PFSK-1 (cell line): ENCODE data around the gene NEMP2.
A peak's percentile ranks its signal among the peaks of the same experiment; 100 is the strongest.

Experiments
- FOXP2 ChIP-seq: optimal IDR thresholded peaks from 2 replicates; pipeline ENCODE3; 2011; ENCODE audit warnings: borderline replicate concordance, control low read depth, inconsistent platforms; ENCODE audit not compliant: insufficient read depth; ENCODE audit errors: extremely low read length, extremely low read depth
- POLR2AphosphoS5 ChIP-seq: IDR thresholded peaks from 2 replicates; pipeline ENCODE4 v1.6.1; 2012; ENCODE audit warnings: low read depth, mild to moderate bottlenecking, control low read depth, low read length, moderate library complexity
- SIN3A ChIP-seq: IDR thresholded peaks from 2 replicates; pipeline ENCODE4 v1.6.1; 2012; ENCODE audit warnings: mild to moderate bottlenecking, low read length, moderate library complexity, borderline replicate concordance; ENCODE audit not compliant: insufficient read depth
- TAF1 ChIP-seq: IDR thresholded peaks from 2 replicates; pipeline ENCODE4 v1.6.1; 2012; ENCODE audit warnings: low read length, control low read depth, borderline replicate concordance; ENCODE audit not compliant: insufficient read depth
- TF ChIP-seq, protein P1 (sequence below), 2 experiments: IDR thresholded peaks; 2 replicates each; pipeline versions ENCODE4 v1.6.1 to v1.8.0; 2011 to 2012; ENCODE audit warnings: low read depth in 2 of 2, low read length in 2 of 2, control low read depth in 1 of 2, inconsistent platforms in 1 of 2, mild to moderate bottlenecking in 1 of 2, moderate library complexity in 1 of 2; ENCODE audit not compliant: insufficient read depth in 1 of 2

The NEMP2 gene

GRCh38 chr2:190468814-190469569, 65.5 kb downstream of the NEMP2 start:
- TF ChIP-seq TAF1 (no peak), POLR2AphosphoS5 (peak; percentile 48; the same call in 1 of the 2 replicates)

DNA sequence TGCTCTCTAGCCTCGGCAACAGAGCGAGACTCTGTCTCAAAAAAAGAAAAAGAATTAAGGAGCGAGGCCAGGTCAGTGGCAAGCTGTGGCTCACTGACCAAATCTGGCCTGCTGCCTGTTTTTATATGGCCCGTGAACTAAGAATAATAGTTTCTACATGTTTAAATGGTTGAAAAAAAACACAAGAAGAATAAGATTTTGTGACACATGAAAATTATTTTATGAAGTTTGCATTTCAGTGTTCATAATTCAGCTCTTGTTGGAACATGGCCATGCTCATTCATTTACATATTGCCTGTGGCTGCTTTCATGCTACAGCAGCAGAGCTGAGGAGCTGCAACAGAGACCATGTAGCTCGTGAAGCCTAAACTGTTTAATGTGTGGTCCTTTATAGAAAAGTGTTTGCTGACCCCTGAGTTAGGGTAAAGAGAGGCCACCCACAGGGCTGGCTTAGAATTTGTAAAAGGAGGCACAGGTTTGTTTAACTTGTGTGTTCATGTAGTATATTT, 66.9 kb downstream of the NEMP2 start:
- TF ChIP-seq POLR2AphosphoS5 (no peak), FOXP2 (no peak), TAF1 (no peak), SIN3A (no peak)
- TF ChIP-seq, protein P1, sequence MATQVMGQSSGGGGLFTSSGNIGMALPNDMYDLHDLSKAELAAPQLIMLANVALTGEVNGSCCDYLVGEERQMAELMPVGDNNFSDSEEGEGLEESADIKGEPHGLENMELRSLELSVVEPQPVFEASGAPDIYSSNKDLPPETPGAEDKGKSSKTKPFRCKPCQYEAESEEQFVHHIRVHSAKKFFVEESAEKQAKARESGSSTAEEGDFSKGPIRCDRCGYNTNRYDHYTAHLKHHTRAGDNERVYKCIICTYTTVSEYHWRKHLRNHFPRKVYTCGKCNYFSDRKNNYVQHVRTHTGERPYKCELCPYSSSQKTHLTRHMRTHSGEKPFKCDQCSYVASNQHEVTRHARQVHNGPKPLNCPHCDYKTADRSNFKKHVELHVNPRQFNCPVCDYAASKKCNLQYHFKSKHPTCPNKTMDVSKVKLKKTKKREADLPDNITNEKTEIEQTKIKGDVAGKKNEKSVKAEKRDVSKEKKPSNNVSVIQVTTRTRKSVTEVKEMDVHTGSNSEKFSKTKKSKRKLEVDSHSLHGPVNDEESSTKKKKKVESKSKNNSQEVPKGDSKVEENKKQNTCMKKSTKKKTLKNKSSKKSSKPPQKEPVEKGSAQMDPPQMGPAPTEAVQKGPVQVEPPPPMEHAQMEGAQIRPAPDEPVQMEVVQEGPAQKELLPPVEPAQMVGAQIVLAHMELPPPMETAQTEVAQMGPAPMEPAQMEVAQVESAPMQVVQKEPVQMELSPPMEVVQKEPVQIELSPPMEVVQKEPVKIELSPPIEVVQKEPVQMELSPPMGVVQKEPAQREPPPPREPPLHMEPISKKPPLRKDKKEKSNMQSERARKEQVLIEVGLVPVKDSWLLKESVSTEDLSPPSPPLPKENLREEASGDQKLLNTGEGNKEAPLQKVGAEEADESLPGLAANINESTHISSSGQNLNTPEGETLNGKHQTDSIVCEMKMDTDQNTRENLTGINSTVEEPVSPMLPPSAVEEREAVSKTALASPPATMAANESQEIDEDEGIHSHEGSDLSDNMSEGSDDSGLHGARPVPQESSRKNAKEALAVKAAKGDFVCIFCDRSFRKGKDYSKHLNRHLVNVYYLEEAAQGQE (IDR thresholded peaks at IDR 0.05; ENCODE audit: insufficient read depth in 1 of 2, low read depth in 2 of 2, low read length in 2 of 2): no peak

DNA sequence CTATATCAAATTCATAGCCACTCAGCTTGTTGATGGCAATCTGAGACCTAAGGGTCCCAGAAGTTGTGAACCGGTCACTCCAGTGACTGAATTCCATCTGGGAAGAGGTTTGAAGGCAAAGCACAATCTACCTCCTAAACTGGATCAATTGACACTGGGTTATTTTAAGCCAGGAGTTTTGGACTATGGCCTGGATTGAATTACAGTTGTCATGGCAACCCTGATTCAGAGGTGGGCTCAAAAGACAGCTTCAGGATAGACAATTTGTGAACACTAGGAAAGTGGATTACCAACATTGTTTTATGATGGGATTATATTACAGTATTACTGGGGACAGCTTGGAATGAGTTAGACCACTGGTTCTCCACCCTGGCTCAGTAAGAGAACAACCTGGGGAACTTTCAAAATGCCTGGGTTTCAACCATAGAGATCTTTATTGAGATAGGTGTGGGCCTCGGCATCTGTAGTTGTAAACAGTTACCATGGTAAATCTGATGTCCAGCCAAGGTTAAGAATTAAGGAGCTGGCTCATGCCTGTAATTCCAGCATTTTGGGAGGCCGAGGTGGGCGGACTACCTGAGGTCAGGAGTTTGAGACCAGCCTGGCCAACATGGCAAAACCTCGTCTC, 67.6 kb downstream of the NEMP2 start:
- TF ChIP-seq TAF1: no peak
- TF ChIP-seq FOXP2: no peak
- no peak for TF ChIP-seq POLR2AphosphoS5
- no peak for TF ChIP-seq SIN3A
- TF ChIP-seq, protein P1 (IDR thresholded peaks at IDR 0.05; ENCODE audit: insufficient read depth in 1 of 2, low read depth in 2 of 2, low read length in 2 of 2): no peak

DNA sequence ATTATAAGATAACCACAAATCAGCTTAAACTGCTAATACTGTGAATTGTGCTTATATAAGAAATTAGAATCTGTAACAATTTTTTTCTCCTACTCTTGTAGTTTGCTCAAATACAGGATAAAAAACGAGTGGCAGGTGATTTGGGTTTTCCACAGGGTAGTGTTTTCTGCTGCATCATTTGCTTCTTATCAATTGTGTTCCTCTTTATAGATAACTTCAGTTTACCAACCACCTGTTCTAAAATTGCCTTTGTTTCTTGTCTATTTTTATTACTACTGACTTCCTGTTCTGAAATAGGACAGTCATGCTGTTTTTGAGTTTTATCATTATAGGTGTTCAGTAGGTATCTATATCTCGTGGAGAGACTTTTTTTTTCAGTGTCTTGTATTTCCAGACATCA, 69.5 kb downstream of the NEMP2 start:
- TF ChIP-seq POLR2AphosphoS5 (no peak), FOXP2 (no peak), SIN3A (no peak)

DNA sequence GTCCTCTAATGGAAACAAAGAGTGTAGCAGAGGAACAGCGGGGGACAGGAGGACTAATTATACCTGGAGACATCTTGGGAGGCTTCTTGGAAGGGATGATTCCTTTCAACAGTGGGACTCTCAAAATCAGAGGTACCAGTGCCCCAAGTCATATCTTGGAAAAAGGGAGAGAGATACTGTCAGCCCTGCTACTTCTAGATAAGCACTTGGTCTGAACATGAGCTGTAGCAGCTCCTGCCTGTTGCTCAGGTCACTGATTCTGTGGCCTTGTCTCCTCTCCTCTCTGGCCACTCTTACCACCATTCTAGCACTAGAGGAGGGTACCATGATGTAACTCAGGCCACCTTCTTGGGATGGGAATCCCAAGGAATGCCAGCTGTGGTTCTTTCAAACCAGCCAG, 71.9 kb downstream of the NEMP2 start:
- no peak for TF ChIP-seq TAF1

DNA sequence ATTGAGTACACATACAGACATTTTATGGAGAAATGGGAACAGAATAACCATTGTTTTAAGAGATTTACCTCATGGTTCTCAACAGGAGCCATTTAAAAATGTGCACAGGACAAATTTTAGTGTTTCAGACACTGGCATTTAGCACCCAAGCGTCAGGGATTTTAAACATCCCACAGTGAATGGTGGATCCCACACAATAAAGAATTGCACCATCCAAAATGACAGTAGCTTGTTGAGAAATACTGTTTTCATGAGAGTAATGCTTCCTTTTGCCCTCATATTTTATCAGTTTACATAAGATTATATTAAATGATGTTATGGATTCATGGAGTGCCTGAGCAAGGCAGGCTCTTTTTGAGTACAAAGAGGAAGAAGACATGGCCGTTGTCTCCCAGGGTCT, 72.3 kb downstream of the NEMP2 start:
- TF ChIP-seq, protein P1 (IDR thresholded peaks at IDR 0.05; ENCODE audit: insufficient read depth in 1 of 2, low read depth in 2 of 2, low read length in 2 of 2): no peak
- TF ChIP-seq POLR2AphosphoS5: no peak
- no peak for TF ChIP-seq FOXP2
- no peak for TF ChIP-seq TAF1
- TF ChIP-seq SIN3A: no peak

DNA sequence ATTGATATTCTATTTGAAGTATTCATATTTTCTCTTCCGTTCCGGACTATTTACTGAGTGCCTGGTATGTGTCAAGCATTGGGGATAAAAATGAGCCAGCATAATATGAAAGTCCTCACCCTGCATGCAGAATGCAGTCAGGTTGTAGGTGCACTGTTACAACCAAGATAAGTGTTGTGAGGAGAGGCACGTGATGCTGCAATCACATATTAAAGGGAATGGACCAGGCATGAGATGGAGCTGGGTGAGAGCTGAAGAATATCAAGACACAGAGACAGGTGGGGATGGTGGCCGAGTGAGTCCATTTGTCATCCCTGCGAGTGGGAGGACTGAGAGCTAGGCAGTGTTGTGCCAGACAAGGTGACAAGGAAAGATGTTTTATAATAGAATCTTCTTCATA, 74.0 kb downstream of the NEMP2 start:
- no peak for TF ChIP-seq TAF1
